RPMI7951 (cell line): ENCODE results near the gene FHDC1. TPM values are rescaled to one million over a fixed set of nuclear protein-coding genes. Genes with fewer than 3 reads are reported as not detected.
A peak's percentile ranks its signal among the peaks of the same experiment; 100 is the strongest.

Source experiments
- DNase-seq: peaks from one replicate; pipeline ENCODE4 v3.0.0-alpha.2; 2012; ENCODE audit warnings: low read depth
- total RNA-seq: library from RNA; depleted of rRNA; stranded (reverse); fragments of >200 nt; shearing (Covaris generic); gene quantifications from 2 replicates; pipeline ENCODE4 v1.2.3, GENCODE V29; 2014

FHDC1 gene
- total RNA-seq, 1 experiment from 2014 or later: 0.36 TPM

DNA sequence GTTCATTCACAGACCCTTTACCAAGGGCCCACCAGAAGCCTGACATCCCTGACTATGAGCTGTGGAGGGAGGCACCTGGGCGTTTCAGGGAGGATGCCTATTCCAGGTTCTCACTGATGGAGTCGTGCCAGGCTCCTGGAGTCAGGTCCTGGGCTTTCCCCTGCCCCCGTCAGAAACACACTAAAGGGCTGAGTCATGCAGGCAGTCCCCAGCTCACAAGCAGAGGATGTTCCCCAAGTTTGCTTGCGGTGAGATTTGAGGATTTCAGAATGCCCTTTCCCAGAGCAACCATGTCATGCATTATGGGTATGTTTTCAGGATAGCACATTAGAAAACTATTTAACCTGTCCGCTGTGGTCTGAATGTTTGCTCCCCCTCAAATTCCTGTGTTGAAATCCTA is 45.2 kb downstream of the FHDC1 start:
- DNase-seq: no peak

DNA sequence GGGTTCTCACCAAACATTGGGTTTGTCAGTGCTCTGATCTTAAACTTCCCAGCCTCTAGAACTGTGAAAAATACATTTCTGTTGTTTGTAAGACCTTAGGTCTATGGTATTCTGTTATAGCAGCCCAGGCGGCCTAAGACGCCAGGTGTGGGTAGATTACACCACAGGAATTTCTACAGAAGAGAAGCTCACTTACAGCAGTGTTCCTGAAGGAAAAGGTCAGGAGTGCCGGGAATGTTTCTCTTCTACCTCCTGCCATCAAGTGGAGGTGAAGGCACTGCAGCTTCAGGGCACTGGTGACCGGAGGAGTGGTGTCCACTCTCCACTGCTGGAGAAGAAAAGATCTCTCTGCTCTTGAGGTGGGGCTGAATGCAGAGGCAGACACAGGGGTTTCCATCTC is 45.7 kb downstream of the FHDC1 start:
- no peak for DNase-seq

DNA sequence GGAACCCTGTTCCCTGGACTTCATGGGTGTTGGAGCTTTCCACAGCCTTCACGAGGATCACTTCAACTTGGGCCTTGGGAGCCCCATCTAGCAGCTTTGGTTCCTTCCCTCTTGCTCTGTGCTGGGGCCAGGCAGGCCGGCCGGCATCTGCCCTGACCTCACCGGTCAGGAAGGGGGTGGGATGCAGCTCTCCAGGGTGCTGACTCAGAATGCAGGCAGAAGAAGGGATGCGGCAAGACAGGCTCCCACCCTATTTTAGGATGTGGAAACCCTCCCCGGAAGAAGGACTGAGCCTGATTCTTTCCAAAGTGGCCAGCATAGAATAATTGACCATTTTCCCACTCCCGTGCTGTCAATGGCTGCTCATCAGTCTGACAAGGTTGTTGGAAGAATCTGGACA is 47.1 kb downstream of the FHDC1 start:
- peak; percentile 47 for DNase-seq

DNA sequence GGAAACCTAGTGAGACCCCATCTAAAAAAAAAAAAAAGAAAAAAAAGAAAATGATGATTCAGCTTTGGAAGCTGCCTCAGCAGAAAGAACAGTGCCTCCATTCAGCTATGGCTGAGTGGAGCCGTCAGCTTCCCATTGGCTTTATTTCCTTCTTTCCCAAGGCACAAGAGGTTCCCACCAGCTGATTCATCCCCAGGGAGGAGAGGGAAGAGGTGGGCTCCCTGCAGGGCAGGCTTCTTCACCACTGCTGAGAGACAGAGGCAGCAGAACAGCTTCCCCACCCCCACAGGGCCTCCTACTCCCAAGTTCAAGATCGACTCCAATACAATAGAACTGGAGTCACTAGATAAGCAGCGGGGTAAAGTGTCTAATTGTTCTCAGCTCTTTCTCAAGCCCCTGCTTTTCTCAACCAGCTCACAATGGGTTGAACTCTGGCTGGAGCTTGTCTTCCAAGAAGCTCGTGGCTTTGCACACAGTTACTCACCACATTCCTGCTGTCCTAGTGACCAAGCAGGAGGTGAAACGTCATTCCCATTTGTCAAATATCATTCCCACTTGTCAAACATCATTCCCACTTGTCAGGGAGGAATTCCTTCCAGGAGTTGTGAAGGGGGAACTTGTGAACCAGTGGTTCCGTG is 47.8 kb downstream of the FHDC1 start:
- peak; percentile 54 for DNase-seq

DNA sequence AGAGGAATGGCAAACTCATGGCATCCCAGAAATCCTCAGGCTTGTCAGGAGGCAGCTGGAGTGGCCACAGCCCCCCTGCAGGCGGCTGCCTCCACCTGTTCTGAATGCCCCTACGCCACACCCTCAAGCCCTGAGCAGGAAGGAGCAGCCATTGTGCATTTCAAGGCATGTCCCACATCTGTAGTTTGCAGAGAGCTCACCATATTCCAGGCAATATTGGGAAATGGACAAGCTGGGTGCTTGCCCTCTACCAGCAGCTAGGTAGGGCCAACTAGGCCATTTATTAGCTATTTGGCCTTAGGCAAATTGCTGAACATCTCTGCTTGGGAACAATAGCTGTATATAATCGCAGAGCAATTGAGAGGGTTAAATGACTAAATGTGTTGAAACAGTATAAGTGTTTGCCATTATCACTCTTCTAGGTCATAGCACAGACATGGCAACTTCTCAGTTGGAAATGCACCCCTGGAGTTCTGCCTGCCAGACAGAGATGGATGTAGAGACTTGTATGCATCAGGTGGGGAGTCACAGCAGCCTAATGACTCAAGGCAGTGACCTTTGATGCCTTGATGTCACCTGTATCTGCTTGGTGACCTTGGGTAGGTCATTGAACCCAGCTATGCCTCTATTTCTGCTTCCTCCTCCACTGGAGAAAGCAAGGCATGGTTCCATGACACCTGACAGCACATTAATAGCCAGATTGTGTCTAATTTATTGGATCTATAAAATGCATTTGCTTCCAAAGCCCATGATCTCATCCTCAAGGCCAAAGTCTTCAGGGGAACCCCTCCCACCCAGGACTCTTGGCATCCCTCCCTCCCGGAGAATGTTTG is 52.8 kb downstream of the FHDC1 start:
- DNase-seq: no peak

DNA sequence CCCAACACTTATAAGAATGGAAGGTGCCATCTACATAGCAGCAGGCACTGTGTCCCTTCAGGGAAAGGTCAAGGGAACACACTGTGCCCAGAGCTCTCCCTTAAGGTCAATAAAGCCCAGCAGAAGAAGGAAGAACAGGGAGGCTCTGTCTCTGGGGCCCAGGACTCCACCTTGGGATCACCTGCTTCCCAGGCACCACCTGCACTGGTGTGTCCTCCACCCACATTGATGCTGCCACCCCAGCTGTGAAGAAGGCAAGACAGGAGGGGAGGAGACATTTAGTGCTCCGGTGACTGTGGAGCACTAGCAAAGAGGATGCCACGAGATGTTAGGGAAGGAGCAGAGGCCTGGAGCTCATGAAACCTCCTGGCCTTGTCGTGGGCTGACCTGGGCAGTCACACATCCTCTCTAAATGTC is 53.4 kb downstream of the FHDC1 start:
- no peak for DNase-seq

DNA sequence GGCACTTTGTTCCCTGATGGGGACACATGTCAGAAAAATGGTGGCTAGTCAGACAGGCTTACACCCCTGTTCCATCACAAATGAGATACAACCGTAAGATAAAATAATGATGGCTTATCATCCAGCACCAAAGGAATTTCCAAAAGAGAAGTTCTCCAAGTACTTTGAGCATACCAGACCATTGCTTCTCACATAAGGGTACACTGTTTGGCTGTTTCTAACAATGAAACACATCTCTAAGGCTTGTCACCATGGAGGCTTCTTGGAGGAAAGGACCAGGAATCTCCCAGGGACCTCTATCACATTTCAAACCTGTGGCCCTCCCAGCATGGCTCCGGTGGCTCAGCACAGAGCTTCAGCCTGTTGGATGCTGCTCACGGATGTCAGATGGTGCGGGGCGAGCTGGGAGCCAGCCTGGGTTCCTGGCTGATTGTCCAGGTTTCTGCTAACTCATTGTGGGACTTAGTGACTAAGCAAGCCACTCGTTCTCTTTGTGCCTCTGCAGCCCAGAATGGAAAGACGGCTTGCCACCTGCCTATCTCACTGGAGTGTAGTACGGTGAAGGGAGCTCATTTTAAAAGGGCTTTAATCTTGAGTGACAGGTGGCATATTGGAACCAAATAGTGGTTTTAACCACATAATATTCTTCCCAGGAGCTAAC is 54.5 kb downstream of the FHDC1 start:
- no peak for DNase-seq

DNA sequence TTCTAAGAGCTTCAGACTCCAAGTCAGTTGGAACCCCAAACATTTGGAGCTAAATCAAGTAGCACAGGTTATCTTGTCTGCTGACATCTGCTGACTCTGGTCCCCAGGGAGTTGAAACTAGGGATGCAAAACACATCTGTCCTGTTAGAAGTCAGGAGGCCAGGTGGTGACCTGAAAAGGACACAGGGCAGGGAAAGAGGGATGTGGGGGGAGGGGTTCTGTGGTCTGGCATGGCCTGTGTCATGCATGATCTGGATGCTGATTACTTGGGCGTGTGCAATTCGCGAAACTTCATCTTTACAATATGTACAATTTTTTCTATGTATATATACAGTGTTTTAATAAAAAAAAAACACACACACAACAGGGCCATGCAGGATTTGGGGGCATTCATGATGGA is 55.3 kb downstream of the FHDC1 start:
- no peak for DNase-seq

DNA sequence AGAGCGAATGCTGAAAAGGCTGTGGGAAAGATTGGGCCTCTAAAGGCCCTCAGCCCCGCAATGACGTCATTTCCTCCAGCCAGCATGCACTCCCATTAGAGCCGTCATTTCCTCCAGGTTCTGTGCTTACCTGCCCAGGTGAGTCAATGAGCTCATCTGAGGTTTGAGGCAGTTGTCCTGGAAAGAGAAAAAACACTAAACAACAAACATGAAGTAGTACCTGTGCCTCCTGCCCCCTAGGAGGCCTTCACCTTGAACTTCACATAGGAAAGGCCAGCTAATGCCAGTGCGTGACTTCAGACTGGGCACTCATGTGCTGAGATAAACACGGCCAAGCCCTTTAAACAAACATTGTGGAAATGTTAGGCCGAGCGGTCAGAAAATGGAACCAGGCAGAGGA is 55.9 kb downstream of the FHDC1 start:
- DNase-seq: no peak

DNA sequence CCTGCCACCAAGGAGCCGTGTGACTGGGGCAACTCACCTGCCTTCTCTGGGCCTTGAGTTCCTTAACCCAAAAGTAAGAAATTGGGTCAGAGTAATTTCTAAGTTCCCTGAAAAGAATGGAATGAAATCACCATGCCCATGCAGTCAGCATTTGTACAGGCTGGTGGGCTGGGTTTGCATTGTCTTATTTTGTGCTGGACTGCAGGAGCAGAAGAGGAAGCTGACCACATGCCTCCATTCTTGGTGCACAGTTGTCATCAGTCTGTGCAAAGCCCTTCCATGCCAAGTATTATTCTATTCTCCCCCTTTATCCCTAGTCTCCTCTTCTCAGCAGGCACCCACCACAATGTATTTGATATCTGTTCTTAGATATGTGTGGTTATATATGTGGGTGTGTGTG is 56.3 kb downstream of the FHDC1 start:
- DNase-seq: no peak

DNA sequence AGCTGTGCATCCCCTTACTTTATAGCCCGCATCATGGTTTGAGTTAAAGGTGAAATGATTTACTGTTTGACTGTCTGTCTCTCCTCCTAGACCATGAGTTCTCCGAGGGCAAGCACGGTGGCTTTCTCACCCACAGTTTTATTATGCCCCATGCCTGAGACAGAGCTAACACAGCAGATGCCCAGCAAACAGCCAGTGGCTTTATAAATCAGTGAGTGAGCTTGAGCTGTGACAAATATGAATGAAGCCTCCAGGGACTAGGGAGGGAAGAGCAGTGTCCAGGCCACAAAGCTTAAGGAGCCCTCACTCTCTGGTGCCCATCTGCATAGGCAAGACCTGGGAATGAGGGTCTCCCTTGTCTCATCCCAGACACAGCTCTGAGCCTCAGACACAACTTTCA is 57.9 kb downstream of the FHDC1 start:
- no peak for DNase-seq

DNA sequence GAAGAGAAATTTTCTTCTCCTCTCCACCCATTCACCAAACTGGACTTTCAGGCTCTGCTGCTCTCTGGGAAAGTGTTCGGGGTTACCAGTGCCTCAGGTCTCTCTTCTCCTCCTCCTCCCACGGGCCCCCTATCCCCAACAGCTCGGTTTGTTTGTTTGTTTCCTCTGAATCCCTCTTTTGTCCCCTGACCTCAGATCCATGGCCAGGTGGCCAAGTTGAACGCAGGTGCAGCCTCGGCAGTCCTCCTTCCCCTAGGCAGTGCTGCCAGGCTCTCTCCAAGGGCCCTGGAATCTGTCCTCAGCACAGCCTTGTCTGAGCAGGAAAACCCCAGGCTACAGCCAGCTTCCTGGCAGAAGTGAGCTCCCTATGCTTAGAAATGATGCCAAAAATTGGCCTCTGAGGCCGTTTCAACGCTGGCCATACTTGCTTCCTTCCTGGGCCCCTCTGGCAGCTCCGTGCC is 60.0 kb downstream of the FHDC1 start:
- DNase-seq: no peak

DNA sequence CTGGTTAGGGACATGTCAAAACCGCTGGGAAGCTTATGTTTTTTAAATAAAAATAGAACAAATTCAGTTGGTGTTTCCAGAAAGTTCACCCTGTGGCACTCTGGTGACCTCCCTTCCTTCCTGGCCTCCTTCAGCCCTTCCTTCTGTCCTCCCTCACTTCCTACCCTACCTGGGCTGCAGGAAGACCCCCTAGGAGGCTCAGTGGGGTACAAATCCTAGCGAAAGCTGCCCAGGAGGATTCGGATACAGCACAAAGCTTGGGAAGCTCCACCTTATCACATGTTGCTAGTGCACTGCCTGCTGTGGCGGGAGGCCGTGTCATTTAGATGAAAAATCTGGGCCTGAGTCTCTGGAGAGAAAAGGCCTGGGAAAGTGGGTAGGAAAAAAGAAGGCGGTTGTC is 60.5 kb downstream of the FHDC1 start:
- DNase-seq: no peak

DNA sequence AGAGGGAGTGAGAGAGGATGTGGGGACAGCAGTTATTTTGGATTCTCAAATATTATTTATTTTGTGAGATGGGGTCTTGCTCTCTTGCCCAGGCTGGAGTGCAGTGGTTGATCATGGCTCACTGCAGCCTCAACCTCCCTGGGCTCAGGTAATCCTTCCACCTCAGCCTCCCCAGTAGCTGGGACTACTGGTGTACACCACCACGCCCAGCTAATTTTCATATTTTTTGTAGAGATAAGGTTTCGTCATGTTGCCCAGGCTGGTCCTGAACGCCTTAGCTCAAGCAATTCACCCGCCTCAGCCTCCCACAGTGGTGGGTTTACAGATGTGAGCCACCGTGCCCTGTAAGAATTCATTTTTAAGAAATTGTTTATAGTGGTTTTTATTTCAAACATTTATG is 61.2 kb downstream of the FHDC1 start:
- DNase-seq: no peak

DNA sequence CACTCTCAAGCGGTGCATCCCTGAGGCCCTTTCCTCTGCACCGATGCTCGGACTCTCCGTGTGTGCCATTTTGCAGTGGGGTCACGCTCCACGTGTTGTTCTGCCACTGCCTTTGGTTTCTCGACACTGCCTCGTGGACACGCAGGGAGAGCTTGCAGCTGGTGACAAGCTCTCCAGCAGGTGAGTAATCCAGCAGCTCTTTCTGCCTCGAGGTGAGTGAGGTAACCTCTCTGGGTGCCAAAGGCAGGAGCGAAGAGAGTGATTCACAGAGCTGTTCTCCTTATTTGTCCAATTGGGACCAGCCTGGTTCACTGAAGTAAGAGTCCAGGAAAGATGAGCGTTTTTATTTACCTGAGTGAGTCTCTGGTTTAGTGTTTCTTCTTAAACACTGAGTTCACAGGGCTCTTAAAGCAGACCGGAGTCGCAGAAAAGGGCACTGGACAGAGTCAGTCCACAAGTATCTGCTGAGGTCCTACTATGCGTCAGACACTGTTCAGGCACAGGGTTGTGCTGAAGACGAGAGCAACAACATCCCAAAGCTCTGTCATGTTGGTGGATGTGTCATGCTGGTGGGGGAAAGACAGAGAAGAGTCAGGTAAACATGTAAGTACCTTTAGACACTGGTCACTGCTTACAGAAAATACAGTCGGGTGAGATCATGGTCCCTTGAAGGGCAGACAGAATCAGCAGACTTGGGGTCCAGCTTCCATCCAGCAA is 61.8 kb downstream of the FHDC1 start:
- DNase-seq: no peak

DNA sequence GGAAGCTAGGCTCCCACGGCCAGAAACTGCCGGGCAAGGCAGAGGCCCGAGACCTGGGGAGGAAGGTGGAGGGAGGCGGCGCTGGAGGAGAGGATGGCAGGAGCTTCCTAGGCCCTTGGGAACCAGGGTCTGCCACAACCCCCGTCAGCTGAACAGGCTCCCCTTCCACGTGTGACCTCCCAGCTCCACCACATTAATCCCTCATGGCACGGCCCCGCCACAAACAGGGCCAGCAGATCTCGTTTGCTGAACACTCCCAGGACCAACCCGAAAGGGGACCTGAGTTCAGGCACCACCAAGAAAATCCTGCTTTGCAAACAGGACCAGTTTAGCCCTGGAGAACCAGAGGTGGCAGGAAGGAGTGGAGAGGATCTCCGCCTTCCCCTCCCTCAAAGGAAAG is 62.7 kb downstream of the FHDC1 start:
- no peak for DNase-seq

DNA sequence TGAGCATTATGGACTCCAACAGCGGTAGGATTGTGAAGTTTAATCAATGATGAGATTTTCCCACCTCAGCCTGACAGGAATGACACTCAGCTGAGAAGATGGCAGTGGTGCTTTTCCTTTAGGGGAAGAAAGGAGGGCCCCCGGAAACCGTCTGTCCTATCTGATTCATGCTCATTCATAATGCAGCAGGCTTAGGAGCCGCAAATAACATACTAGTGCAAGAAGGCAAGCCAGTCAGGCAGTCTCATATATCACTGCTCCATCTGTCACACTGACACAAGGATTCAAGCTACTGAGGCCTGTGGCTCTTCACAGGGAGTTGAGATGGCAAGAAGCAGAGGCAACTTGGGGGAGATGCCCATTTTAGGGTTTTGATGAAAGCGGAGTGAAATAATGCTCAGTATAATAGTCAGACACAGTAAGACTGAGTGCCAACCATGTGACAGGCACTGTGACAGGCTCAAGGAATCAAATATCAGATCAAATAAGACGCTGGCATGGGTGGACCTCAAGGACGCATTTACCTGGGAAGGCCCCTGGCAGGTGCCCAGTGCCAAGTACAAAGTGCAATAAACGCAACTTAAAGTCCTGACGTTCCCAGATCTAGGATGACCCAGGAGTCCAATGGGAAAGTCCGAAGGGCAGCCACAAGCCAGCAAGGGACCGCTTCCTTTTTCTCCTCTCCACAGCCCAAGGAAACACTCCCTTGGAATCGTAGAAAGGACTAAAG is 63.4 kb downstream of the FHDC1 start:
- no peak for DNase-seq

DNA sequence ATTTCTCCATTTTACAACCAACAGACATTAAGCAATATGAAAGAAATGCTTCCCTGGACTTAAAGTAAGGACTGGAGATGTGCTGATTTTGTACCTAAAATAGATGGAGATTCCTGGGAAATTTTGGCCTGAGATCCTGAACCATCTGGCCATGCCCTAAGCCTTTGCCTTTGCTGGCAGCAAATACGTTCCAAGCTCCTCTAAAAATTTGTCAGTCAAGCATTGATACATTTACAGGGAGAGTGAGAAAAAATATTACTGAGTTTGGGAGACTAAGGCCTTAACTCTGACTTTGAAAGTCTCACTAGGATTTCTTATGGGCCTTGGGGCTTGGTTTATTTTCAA is 63.9 kb downstream of the FHDC1 start:
- DNase-seq: no peak

DNA sequence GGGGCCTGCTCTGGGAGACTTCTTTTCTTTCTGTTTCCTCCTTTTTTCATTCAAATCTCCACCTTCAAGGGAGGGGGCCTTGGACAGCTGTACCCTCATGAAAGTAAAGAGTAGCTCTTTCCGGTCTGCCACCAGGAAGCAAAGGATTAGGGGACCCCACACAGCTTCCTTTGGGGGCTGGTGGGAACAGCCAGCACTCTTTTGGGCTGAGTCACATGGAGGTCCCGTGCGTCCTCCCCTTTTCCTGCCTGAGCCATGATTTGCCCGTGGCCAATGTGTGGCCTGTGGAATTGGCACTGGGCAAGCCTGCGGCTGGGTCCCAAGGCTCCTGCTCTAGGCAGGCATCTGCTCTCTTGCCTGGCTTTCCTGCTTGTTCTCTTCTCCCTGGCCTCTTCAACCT is 65.5 kb downstream of the FHDC1 start:
- peak; percentile 39 for DNase-seq

DNA sequence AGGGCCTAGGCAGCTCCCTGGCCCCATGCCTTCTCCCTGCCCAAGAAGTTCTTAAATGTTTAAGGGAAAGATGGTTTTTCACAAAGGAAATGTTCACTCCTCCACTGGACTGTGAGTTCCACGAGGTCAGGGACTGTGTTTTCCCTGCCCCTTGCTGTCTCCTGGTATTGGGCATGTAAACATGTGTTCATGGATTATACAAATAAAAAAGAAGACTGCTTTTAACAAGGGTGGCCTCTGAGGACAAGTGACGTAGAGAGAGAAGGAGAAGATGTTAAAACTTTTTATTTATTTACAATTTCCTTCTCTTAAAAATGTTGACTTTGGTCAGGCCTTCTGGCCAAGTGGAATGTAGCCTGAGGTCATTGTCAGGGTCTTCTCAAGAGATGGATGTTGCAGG is 66.0 kb downstream of the FHDC1 start:
- no peak for DNase-seq

DNA sequence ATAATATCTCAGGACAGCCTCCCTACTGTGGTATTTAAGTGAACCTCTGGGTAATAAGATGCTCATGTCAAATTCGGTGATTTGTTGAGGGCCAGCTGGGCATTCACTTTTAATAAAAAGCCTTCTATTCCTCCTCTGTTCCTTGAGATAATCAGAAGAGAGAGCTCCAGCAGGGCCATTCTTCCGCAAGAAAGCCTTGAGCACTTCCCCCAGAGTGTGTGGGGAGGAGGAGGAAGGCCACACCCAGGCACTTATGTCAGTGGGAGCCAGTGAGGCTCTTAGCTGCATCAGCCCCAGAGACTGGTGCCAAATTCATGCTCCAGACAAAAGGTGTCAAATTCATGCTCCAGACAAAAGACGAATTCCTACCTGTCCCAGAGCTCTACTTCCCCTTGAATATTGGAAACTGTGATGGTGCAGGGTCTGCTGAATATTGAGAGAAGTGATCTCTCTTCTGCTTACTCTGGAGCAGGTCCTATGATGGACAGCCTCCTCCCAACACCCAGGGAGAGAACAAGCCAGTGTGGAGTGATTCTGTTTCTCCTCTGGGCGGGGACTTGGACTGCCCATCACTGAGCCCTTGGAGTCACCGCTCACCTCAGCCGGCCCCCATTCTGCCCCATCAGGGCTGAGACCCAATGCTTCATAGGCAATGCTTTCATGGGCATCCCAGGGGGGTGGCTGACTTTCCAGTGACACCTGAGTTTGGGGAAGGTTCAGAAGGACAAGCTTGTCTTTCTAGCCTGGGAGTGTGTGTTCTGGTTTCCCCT is 68.1 kb downstream of the FHDC1 start:
- DNase-seq: peak; percentile 36
